ENCODE measurements around the gene PAX5.

PAX5 gene

DNA sequence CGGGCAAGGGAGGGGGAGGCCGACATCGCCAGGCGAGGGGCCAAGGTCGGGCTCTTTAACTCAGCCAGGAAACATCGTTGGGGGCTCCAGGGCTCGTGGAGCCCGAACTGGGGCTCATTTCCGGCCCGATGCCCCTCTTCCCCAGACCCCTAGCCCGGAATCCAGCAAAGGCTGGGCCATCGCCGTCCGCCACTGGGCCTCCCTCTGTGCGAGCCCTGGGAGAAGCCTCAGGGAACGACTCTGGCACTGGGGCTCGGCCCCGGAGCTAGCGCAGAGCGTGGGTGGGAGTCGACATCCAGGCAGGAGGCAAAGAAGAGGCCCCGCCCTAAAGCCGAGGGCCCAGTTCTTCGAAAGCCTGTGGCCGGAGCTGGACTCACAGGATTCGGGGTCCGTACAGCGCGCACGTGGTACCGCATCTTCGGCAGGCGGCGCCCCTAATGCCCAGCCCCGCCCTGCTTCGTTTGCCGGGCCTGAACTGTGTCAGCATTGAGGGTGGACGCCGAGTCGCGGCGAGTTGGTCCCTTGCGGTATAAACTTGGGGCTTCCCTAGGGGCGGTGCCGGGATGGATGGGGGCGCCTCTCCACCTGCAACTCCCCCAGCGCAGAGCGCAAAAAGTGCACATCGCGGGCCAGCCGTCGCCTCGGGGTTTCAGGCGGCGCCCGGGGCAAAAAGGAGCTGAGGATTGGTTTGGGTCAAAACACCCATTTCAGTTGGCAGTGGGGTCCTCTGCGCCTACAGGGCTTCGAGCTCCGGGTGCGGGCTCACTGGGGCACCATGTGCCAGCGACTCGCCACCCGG, 3.6 kb upstream of the PAX5 start:
- DNase-seq (ENCODE audit: low spot score), result no peak

DNA sequence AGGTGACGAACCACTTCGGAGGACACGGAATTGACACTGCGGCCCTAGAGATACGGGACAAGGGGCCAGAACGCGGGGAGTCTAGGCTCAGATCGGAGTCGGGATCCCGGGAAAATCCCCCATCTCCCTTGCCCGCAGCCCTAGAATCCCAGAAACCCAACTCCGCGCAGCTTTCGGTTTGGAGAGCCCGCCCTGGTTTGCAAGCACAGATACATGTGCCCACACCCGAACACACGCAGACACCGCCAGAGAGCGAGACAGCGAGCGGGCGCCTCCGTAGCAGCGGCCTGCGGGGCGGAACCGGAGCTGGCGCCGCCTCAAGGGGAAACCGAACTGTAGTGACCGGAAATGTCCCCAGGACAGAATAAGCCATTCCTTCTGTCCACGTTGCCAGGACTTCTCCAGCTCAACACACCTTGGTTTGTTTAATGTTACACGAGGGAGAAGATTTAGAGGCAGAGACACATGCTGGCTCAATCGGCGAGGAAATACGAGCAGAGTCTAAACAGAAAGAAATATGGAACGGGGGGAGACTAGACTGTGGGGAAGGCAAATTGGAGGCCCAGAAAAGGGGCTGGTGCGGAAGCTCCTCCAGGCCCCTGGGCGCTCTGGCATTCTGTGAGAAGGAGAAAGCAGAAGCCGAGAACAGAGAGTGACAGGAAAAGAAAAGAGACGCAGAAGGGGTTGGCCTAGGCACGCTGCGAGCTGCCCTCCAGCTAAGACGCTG, 2.9 kb upstream of the PAX5 start:
- DNase-seq (ENCODE audit: low spot score), result peak; percentile 28

DNA sequence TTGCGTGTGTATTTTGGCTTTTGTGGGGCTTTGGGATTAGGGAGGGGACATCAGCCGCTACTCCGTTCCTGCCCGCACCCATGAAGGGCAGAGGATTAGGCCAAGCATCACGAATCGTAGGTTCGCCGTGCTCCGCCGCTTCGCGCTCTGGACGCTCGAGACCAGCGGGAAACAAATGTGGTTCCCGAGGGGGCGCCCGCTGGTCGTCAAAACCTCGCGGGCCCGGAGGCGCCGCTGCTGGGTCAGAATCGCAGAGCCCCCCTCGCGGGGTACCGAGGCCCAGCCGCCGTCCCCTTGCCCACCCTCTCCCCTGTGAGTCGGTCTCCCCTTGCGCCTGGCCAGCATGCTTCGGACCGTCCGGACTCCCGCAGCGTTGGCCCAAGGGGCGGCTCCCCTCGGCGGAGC, 2.3 kb upstream of the PAX5 start:
- no peak for DNase-seq (ENCODE audit: low spot score)

DNA sequence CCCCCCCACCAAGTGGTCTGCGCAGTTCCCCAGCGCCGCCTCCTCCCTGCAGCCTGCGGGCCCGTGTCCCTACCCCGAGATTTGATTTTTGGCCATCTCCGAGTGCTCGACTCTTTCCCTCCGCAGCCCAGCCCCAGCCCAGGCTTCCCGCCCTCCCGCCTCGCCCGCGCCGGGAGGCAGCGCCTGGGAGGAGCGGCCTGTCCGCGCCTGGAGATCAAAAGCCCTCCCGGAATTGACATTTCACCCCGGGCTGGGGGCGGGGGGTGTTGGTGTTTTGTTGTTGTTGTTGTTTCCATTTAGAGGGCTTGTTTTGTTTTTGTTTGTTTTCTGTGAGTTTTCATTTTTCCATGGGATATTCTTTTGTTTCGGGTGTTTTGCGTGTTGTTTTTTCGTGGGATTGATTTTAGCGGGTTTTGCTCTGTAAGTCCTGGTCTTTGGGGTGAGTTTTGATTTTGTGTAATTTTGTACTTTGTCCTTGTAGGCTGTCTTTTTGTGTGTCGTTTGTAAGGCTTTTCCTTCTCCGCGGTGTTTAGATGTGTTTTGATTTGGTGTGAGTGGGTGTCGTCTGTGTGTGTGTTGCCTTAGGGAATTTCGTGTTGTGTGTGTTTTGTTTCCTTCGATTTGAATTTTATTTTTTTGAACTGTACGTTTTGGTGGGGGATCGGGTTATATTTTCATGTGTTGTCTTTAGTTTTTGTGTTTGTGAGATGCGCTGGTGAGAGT, 1.7 kb upstream of the PAX5 start:
- no peak for DNase-seq (ENCODE audit: low spot score)

DNA sequence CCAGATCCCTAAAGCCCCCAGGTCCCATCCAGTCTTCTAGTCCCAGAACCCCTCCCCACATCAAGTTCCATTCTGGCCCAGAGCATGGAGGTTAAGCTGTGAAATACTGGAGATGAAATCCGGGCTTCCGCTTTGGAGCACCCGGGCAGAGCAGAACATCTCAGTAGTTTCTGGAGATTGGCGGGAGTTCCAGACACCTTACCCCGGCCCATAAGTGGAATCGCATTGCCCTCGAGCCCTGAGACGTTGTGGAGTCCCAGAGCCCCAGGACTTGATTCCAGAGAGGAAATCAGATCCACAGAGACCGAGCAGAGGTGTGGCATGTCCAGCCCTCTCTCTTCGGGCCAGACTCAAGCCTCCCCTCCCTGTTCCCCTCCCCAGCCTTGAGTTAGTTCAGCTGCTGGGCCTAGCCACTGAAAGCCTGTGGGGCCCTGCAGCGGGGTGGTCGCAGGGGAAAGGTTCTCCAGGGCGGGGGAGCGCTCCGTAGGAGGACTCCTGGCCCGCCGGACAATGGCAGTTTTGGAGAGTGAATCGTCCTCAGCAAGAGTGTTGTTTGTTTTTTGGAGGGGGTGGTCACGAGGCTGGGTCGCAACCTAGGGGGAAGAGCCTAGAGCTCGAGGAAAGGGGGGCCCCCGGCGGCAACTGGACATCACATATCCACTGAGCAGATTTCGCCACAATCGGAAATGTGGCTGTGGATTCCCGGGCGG, 1.0 kb upstream of the PAX5 start:
- DNase-seq (ENCODE audit: low spot score), result no peak

DNA sequence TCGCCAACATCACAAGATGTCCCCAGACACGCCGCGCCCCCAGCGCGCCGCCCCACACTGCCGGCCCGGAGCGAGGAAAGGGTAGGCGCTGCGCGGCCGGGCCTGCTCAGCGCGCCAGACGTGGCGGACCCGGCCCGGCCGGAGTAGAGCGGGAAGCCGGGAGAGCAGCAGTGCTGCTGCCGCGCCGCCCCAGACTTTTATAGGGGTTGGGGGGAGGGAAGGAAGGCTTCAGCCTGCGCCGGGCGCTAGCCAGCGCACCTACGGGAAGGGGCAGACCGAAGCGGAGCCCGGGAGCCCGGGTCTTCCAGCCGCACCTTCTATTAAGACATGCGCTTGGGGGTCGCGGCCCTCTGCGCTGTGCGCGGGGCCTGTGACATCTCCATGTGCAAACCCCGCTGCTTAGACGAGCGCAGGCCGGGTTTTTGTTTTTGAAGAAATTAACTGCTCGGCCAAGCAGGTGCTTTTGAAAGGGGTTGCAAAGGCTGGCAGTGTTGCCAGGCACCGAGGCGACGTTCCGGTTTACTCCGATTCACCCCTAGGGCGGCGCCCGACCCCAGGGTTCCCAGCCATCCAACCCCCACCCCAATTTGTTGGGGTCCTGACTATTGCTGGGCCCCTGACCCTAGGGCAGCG, 353 bp upstream of the PAX5 start:
- no peak for DNase-seq (ENCODE audit: low spot score)

DNA sequence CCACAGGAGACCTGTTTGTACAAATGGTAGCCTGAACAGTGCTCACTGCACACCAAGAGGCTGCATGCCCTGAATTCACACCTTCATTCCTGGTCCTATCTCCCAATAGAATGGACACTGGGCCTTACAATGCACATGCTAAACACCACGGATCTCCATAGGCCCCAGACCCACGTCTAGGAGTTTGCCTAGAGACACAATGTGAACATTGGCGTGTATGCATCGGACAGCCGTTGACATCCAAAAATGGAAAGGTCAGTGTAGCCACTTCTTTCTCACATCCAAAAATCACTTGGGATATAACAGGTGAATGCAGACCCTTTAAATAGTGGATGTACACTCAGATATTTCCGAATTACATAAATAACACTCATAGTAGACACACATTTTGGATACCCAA, 927 bp downstream of the PAX5 start:
- DNase-seq (ENCODE audit: low spot score), result no peak

DNA sequence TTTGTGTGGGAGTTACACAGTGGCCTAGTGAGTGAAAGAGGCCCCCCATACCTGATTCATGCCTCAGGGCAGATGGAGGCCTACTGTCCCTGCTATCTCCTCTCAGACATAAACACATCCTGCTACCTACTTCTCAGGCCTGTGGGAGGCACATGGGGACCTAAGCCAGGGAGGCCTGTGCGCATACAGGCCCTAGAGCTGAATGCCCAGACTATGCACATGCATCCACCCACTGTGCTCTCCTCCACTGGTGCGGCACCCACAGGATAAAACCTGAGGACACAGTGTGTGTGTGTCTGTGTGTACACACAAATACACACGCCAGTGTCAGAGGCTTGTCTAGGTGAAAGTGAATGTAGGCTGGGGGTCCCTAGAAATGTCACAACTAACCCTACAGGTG, 1.4 kb downstream of the PAX5 start:
- DNase-seq (ENCODE audit: low spot score), result no peak

DNA sequence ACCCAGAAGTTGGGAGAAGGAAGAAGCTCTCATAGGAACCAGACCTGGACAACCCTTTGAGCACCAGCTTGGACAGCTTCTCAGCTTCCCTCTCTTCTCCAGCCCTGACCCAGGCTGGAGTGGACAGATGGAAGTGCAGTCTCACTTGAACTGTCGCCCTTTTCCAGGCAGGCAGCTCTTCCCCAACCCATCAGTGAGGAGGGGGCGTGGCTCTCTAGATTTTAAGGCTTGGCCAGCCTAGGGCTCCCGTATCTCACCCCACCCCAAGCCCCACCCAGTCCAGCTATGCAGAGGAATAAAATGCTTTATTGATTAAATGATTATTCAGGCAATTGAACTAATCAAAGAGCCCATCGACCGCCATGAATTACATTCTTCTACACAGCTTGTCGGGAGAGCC, 2.2 kb downstream of the PAX5 start:
- no peak for DNase-seq (ENCODE audit: low spot score)

DNA sequence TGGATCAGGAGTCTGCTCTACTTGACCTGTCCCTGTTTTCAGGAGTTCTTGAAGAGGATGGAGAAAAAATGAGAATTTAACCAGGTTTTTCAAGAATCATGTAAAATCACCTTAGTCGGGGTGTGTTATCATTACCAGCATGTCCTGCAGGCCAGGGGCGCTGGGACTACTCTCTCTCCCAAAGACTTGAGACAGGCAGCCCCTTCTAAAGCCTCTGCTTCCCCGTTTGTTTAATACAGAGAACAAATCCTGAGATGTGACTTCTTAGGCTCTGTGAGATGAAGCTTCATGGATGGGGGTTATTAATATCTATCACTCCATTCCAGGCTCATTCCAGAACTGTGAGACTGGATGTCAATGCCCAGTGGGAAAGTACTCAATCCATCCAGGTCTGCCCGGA, 3.0 kb downstream of the PAX5 start:
- DNase-seq (ENCODE audit: low spot score), result no peak

DNA sequence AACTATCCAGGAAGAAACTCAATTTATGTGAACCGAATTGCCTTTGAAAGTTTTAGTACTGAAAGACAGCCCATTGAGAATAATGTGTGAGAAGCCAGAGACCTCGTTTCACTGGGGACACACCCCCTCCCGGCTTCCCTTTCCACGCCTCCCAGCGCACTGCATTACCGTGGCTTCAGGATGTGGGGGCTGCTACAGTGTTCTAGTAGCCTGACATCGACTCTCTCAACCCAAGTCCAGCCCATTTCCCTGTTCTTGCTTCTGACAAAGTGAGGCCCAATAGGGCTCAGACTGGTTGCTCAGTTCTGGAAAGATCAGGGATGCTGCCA, 3.5 kb downstream of the PAX5 start:
- DNase-seq (ENCODE audit: low spot score), result no peak

DNA sequence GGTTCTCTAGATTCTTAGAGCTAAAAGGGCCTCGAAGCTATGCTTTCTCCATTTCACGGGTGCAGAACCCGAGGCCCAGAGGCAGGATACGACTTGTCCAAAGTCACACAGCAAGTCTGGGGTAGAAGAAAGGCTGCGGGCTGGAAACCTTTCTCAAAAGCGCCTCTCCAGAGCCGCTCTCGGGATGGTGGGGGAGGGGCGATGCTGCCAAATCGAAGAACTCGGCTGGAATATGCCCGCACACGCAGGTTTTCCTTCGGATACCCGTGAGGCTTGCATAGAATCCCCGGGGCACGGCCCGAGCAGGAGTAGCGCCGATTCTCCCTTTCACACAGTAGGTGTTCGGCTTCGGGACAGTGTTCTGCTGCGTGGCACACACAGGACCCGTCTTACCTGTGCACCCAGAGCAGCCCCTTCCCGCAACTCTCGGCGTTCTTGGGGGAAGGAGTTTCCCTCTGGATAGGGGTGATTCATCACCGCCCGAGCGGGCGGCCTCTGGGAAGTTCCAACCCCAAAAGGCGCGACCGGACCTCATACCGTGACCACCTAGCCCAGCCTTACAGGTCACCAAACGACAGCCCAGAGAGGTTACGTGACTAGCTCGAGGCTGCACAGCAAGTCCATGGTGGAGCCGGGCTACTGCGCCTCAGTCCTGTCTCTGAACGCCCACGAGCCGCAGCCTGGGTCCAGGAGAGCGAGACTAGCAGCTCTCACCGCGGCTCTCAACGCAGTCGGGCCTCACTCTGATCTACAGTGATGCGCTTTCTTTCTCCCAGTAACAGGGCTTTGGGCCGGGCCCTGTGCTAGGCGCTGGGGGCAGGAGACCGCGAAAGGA, 4.1 kb downstream of the PAX5 start:
- no peak for DNase-seq (ENCODE audit: low spot score)

DNA sequence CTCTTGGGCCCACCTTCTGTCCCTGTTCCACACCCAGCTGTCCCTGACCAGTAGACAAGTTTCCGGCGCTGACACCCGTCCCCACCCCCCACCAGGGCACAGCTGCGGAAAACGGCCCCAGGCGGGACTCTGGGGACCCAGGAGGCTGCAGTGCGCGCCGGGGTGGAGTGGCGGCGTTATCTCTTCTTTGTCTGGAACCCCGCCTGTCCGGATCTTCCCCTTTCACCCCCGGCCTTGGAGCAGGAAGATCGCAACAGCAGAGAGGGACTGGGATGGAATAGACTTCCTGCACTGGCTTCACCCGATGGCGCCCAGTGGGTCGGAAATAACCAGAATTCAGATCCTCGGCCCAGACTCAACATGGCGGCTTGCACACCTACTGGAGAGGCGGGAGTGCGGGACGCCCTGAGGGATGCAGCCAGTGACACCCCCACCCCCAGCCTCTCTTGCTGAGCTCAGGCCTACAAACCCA, 4.7 kb downstream of the PAX5 start:
- DNase-seq (ENCODE audit: low spot score), result no peak

DNA sequence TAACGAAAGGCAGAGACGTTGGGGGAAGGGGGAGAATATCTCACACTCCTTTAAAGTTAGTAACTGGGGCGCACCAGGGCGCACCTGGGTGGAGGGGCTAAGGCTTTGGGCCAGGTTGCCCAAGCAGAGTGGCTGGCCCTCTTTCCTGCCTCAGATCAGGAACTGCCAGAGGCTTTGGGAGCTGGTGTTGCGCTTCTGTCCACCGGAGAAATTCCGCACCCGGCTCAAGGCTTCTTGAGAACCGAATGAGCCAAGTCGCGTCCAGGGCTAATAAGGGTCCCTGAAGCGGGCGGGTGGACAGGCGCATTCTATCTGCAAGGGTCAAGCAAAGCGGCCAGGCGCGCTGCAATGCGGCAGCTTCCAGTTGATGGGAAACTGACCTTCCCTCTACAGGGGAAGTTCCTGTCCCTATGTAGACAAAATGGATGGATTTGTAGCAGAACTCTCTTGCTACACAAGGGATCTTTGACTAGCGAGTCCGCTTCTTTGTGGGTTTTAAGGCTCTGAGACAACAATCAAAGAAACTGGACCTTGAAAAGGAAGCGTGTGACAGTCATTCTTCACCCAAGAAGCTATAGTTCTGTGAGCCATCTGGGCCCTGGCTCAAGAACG, 5.5 kb downstream of the PAX5 start:
- no peak for DNase-seq (ENCODE audit: low spot score)

DNA sequence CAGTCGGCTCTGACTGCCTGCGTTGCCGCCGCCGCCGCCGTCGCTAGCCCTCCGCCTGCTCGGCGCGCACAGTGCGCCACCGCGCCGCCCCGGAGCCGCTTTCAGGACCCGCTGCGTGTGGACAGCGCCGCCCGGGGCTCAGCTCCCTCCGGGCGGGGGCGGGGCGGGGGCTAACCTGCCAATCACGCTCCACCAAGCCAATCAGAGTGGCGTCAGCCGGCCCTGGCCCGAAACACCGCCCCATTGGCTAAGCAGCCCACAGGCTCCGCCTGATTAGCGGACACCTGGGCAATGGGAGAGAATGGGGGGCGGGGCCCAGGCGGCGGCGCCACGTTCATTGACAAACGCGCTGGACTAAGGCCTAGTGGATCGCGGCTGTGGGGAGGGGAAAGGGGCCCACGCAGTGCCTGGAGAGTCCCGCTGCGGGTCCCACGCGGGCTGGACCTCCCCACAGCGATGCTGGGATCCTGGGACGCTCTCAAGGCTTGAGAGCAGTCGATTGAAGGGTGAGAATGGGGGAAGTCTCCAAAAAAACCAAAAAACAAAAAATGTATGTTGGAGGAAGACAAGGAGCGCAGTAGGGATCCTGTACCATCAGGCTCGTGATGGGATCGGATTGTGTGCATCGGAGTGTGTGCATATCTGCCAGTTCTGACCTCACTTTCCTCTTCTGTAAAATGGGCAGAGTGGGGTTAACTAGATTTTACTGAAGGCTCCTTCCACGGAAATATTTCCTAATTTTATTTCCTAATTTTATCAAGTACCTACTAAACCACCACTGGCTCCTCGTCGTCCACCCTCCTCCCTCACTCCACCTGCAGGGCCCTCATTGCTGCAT, 6.3 kb downstream of the PAX5 start:
- peak; percentile 83 for DNase-seq (ENCODE audit: low spot score)

DNA sequence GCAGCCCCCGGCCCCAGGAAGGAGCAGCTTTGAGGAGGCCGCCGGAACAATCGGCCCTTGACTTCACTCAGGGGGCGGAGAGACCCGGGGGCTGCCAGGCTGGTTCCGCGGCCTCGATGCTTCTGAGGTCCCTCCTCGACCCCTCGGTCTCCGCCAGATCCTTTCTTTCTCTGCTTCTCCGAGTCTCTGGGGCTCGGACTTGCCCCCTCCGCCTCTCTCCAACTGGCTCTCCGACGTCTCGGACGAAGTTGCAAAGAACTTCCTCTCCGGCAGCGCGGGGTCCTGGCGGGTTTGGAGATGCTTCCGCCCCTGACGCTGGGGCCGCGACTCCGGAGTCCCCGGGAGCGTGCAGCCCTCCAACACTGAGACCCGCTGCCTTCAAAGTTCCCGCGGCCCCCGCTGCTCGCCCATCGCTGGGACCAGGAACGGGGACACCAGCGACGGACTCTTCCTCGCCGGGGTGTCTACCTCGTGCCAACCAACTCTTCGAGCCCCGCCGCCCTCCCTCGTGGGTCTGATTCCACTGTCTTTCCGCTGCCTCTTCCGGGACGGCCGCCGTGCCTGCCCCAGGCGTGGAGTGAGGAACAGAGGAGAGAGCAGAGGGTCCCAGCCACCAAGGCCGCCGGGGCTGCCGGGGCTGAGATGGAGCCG, 7.0 kb downstream of the PAX5 start:
- DNase-seq (ENCODE audit: low spot score), result no peak

DNA sequence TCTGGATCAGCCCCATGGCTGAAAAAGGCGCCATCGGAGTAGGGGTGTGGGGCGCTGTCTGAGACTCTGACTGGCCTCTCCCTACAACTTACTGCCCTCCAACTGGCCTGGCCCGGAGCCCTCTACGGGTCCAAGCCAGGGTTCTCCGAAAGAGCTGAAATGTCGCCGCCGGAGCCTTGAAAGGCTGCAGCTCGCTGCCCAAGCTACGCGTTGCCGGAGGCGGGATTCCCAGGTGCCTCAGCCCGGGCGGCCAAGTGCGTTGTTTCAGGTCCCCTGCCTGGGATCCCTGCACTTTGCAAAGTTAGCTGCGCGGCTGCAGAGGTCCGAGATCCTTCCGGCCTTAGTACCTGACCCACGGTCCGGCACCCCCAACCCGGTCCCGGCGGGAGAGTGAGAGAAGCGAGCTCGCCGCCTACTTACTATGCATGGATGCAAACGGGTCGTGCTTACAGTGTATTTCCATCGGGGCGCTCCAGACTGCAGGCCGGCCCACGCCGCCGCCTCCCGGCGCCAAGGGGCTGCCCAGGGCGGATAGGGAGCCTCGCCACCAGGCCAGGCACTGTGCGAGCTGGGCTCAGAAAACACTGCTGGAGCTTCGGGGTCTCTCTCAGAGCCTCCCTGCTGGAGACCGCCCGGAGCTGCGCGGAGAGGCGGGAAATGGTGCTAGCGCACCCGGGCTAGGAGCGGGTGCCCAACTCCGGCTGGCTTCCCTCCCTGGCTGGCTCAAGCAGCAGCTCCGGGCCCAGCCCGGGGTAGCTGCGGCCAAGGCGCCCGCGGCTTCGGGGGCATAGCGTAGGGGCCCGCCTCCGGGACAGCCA, 7.7 kb downstream of the PAX5 start:
- DNase-seq (ENCODE audit: low spot score), result no peak

DNA sequence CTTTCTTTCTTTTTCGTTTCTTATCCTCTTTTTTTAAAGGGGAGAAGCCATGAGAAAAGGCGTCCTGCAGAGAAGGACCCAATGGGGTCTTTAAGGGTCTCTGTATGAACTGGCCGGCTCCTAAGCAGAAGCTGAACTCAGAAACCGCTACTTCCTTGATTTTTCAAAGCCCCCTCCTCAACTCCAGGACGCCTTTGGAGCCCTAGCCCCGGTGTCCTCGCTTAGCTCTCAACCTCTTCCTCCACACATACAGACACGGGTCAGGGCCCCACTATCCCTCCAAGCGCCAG, 8.3 kb downstream of the PAX5 start:
- DNase-seq (ENCODE audit: low spot score), result no peak

All from kidney capillary endothelial cell (primary cell).